NOMO-1 treated with DMSO at 0.1 percent for 48 hours (cell line): ENCODE measurements around the gene CDH23.
A peak's percentile ranks its signal among the peaks of the same experiment; 100 is the strongest.
"Not testable (repeated sequence)": the region's sequence is repeated elsewhere in the genome, so short reads cannot be mapped to it uniquely, and the experiment has no call there.

ENCODE experiments used
- DNase-seq: peaks from one replicate; lab custom pipeline; 2025; ENCODE audit not compliant: unreplicated experiment; lab: John Stamatoyannopoulos, UW

CDH23 gene

GRCh38 chr10:71396711-71397295, at the start of gene CDH23:
Gene CDH23, plus strand, starts transcription at chr10:71396920. Its CDS starts 42,912 bp downstream, at chr10:71439832.
- DNase-seq: no peak

GRCh38 chr10:71347587-71348395, 48.9 kb upstream of the CDH23 start:
- no peak for DNase-seq

GRCh38 chr10:71348850-71349249, 47.9 kb upstream of the CDH23 start:
- no peak for DNase-seq

GRCh38 chr10:71349406-71349805, 47.3 kb upstream of the CDH23 start:
- no peak for DNase-seq

- no peak for DNase-seq
Measured at GRCh38 chr10:71351087-71351486, 45.6 kb upstream of the CDH23 start.

- DNase-seq: peak; percentile 55
Measured at GRCh38 chr10:71351628-71352319, 44.9 kb upstream of the CDH23 start.

GRCh38 chr10:71353639-71354038, 43.1 kb upstream of the CDH23 start:
- DNase-seq: no peak

- DNase-seq: no peak
Measured at GRCh38 chr10:71354776-71355175, 41.9 kb upstream of the CDH23 start.

GRCh38 chr10:71355886-71356285, 40.8 kb upstream of the CDH23 start:
- no peak for DNase-seq

GRCh38 chr10:71357792-71358265, 38.9 kb upstream of the CDH23 start:
- peak; percentile 39 for DNase-seq

GRCh38 chr10:71358277-71358676, 38.4 kb upstream of the CDH23 start:
- no peak for DNase-seq

- DNase-seq: not testable (repeated sequence)
Measured at GRCh38 chr10:71358906-71359305, 37.8 kb upstream of the CDH23 start.

- peak; percentile 56 for DNase-seq
Measured at GRCh38 chr10:71359364-71360046, 37.2 kb upstream of the CDH23 start.

- no peak for DNase-seq
Measured at GRCh38 chr10:71360735-71361134, 36.0 kb upstream of the CDH23 start.

GRCh38 chr10:71361581-71361980, 35.1 kb upstream of the CDH23 start:
- no peak for DNase-seq

- no peak for DNase-seq
Measured at GRCh38 chr10:71362141-71362540, 34.6 kb upstream of the CDH23 start.

- no peak for DNase-seq
Measured at GRCh38 chr10:71363936-71364335, 32.8 kb upstream of the CDH23 start.

GRCh38 chr10:71365366-71365765, 31.4 kb upstream of the CDH23 start:
- DNase-seq: no peak

- no peak for DNase-seq
Measured at GRCh38 chr10:71366690-71367089, 30.0 kb upstream of the CDH23 start.

- peak; percentile 44 for DNase-seq
Measured at GRCh38 chr10:71367271-71367670, 29.4 kb upstream of the CDH23 start.

- DNase-seq: no peak
Measured at GRCh38 chr10:71368176-71368575, 28.5 kb upstream of the CDH23 start.
